GM18951 (cell line): ENCODE results near the gene CAND1.

Source experiments
- POLR2A ChIP-seq: IDR thresholded peaks from 4 replicates; pipeline ENCODE4 v1.6.1; 2011; ENCODE audit warnings: mild to moderate bottlenecking; ENCODE audit not compliant: insufficient read length, insufficient read depth; ENCODE audit errors: extremely low read depth
- in situ Hi-C: fragments of 300-500 bp; cut with MboI; formaldehyde crosslinking; loops from one replicate; pipeline ENCODE4 v1.12.0; 2022; ENCODE audit warnings: low sequenced_read_pairs, mixed read lengths, inconsistent platforms; ENCODE audit not compliant: unreplicated experiment

The CAND1 gene

DNA sequence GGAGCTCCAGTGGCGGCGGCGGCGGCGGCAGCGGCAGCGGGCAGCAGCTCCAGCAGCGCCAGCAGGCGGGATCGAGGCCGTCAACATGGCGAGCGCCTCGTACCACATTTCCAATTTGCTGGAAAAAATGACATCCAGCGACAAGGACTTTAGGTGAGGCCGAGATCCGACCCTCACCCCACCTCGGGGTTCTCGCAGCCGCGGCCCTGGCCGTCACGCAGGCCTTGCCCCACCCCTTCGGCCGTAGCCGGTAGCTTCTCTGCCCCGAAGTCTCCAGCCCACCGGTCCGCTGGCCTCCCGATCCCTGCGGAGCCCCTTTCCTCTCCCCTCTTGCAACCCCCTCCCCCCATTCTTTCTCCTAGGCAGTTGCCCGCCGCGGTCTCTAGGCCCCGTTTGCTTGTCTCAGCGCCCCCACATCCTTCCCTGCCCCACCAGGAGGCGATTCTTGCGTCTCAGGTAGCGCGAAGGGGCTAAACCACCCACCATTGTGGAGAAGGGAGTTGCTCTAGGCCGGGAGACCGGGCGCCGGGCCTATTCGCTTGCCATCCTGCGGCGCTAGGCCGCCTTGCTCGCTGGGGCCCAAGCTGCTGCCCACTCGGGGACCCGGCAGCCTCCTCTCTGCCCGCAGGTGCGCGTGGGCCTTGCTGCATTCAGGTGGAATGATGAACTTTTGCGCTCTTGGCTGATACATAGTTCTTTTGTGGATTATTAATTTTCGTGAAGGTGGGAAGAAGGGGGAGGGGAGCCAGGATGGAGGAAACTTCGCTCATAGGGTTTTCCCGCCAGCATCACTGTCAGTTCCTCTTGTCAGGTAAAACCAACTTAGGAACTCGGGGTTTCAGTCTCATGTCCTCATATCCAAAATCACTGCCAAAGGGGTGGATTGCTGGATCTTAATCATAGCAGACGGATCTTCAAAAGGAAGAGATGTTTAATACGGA lies 745 bp downstream of the CAND1 start:
- in situ Hi-C loops, result no loop called here
- no peak for TF ChIP-seq POLR2A

DNA sequence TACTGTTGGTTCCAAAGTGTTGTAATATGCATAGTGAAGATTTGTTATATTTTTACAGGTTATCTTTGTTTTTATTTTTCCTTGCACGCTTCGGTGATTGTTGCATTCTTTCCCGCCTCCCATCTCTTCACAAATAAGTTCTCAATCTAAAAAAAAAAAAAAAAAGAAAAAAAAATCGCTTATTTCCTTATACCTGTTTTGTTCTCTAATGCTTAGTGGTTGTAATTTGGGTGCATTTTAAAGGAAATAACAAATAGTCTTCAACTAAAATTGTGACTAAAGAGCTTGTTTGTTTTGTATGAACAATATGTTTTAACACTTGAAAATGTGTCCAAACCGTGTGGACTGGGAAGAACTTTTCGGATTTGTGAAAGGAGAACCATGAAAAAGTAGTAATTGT lies 1.5 kb downstream of the CAND1 start:
- TF ChIP-seq POLR2A, result no peak
- in situ Hi-C loops, result no loop called here

DNA sequence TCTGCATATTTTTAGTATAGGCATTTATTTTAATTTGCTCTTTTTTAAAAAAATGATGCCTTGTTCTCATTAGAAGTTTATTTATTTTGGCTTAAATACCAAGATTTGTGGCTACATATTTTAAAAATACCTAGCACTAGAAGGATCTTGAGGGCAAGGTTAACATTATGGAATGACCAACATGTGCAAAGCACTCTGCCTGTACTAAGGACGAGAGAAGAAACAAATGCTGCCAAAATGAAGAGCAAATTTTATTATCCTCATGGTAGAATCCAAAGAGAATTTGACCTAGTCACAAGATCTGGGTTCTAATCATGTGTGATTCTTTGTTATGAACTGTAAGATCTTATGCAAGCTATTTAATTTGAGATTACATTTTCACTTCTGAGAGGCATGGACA lies 2.8 kb downstream of the CAND1 start:
- in situ Hi-C loops, result no loop called here
- TF ChIP-seq POLR2A, result no peak

DNA sequence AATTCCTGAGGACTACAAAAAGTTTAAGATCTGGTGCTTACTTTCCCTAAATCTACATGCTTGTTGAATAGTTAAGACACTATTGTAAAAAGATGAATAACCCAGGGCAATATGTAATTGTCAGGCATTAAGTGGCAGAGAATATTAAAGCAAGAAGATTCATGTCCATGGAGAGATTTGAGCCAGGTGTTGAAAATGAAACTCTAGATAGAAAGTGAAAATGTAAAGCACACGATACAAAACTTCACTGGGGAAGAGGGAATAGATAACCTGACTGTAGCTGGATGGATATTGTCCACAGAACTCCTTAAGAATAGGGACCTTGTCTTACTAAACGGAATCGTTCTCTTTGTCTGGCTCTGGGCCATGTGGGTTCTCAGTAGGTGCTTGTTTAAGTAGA lies 5.0 kb downstream of the CAND1 start:
- no peak for TF ChIP-seq POLR2A
- in situ Hi-C loops, result no loop called here

DNA sequence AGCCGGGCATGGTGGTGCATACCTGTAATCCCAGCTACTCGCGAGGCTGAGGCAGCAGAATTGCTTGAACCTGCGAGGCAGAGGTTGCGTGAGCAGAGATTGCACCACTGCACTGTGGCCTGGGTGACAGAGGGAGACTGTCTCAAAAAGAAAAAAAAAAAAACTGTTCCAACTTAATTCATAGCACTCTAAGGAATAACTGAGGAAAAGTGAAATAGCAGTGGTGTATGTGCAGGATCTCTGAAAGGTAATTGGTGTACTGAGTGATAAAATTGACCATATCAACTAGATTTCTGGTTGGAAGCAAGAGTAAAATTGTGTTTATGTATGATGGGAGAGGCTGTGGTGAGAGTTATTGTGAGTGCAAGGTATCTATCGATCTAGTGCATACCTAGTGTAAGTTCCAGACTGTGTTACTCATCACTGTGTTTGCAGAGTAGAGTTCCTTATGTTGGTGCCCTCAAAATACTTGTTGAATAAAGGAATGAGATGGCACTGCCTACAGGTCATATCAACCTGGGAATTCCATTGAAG lies 6.3 kb downstream of the CAND1 start:
- TF ChIP-seq POLR2A, result no peak
- in situ Hi-C loops, result no loop called here

DNA sequence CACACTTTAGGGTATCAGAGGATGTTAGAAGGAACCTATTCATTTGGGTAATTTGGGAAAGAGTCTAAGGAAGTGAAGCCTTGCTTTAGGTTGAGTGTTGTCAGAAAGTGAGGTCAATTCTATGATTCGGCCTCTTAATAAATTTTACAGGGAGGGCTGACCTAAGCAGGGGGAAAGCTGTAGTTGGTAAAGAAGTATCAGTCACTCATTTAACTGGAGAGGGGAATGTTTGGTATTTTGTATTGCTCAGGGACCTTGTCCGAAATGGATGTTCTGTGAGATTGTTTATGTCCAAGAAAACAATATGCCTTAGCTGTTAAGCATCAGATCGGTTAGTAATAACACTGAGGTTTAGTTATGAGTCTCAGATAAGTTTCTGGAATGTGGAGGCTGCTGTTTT lies 7.3 kb downstream of the CAND1 start:
- TF ChIP-seq POLR2A, result no peak
- in situ Hi-C loops, result no loop called here

DNA sequence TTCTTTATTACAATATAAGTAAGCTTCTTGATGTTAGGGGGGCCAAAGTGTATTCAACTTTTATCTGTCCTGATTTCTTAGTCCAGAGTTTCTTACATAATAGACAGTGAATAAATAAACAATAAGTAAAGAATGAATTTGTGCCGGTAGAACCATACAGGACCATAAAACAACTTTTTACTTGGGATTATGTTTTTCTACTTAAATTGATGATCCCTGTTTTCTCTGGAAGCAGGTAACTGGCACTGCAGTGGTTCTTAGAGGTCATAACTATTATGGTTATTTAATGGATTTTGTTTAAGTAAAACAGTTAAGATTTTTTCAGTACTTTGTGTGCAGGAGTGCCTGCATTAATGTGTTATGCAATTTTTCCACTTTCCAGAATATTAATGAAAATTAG lies 10.5 kb downstream of the CAND1 start:
- TF ChIP-seq POLR2A, result no peak
- in situ Hi-C loops, result no loop called here

DNA sequence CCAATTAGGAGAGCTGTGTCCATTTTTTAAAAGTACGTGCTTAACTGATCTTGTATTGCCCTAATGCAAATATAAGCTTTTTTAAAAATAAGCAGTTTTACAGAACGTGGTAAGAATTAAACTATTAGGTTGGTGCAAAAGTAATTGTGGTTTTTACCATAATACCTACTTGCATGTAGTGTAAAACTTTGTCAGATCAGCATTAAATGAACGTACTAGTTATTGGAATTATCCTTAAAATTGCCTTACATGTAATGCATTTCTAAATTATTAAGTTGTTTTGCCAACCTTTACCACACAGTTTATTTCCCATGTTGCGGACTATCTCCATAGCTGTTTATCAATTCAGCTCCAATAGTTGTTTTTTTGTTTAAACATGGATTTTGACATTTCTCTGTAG lies 10.9 kb downstream of the CAND1 start:
- no peak for TF ChIP-seq POLR2A
- in situ Hi-C loops, result no loop called here

DNA sequence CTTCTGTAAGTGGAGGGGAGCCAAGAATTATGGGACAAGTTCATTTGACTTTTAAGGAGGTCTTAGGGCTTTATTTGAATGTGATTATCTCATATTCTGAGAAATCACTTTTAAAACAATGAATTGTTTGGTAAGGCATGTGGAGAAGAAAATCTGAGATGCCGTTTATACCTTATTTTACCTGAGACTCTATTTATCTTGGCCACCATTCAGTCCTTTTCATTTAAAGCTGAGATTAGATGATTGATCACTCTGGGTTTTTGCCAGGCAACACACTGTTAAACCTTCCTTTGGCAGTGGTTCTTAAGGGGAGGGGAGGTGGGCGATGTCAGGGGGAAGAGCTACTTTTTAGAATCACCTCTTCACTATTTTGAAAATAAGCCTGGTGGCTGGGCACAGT lies 11.4 kb downstream of the CAND1 start:
- no peak for TF ChIP-seq POLR2A
- in situ Hi-C loops, result no loop called here

DNA sequence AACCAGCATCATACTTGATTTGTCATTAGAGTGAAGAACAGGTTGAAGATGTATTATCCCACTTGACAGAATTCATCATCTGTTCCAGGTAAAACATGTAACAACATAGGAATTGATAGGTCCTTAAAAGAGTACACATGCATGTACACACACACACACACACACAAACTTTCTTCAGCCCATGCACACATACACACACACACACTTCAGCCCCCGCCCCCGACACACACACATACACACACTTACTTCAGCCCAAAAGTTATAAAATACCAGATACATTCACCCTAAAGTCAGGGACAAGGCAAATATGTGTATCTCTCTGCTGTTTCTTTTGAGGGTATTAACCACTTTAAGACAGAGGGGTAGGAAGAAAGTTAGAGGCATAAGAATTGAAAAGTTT lies 15.4 kb downstream of the CAND1 start:
- in situ Hi-C loops, result no loop called here
- TF ChIP-seq POLR2A, result no peak

DNA sequence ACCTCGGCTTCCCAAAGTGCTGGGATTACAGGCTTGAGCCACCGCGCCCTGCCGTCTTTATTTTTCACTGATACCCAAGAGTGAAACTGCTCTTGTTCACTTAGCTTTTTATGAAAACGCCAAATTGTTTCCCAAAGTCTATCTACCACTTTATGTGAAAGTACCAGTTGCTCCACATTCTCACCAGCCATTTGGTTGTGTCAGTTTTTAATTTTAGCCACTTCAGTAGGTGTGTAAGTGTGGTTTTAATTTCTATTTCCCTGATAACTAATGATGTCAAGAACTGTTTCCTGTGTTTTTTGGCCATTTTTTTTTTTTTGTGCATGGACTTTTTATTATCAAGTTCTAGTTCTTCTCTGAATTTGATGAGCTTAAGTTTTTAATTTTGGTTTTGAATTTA lies 17.1 kb downstream of the CAND1 start:
- TF ChIP-seq POLR2A, result no peak
- in situ Hi-C loops, result no loop called here

DNA sequence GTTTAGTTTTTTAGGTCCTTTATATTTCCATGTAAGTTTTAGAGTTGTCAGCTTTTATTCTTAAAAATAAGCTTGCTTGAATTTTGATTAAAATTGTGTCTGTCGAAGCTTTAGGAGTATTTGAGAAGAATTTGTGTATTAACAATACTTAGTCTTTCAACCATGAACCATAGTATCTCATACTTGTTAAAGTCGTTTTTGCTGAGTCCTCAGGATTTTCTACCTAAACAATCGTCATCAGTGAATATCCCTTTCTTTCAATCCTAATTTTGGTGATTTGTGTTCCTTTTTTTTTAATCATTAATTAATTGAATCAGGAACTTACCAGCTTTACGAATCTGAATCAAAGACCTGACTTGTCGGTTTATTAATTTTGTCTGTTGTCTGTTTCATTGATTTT lies 18.2 kb downstream of the CAND1 start:
- in situ Hi-C loops, result no loop called here
- no peak for TF ChIP-seq POLR2A

DNA sequence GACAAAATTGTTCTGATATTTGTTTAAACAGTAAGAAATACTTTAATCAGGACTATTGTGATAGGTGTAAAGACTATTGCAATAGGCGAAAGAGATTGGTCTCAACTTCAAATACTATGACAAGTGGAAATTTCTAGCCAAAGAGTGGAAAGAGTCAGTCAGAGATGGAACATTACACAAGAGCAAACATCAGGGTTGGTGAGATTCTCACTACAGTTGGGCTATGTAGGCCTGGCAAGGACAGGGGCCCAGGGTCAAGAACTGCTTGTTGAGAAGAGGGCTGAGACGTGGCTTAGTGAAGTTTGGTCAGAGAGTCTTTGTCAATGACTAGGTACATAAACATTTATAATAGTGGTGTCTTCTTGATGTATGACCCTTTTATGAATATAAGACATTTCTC lies 19.4 kb downstream of the CAND1 start:
- in situ Hi-C loops, result no loop called here
- TF ChIP-seq POLR2A, result no peak

DNA sequence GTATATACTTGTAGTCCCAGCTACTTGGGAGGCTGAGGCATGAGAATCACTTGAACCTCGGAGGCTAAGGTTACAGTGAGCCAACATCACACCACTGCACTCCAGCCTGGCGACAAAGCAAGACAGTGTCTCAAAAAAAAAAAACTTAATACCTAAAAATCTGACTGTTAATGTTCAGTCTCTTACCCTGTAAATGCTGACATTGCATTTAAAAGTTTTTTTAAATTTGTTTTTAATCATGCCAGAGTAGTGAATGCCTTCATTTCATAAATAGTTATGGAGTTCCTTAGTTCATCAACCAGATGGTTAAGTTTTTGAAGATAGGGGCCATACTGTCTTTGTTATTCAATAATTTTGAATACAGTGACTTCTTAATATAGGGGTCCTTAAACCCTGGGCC lies 21.2 kb downstream of the CAND1 start:
- in situ Hi-C loops, result no loop called here
- TF ChIP-seq POLR2A, result no peak
